H9 (cell line): ENCODE measurements around the gene MAP6. TPM values are rescaled to one million over a fixed set of nuclear protein-coding genes. Genes with fewer than 3 reads are reported as not detected.

Experiments
- DNase-seq: peaks from one replicate; pipeline ENCODE4 v3.0.0-alpha.2; 2017
- H2AFZ ChIP-seq: one replicate; pipeline ENCODE4 v1.6.1; 2013; ENCODE audit warnings: mild to moderate bottlenecking, low read length, control low read depth, moderate library complexity
- H2AK5ac ChIP-seq: 2 replicates; pipeline ENCODE4 v1.6.1; 2013; ENCODE audit warnings: low read length, control low read depth, mixed read lengths; ENCODE audit not compliant: insufficient read length
- H2BK120ac ChIP-seq: one replicate; pipeline ENCODE4 v1.6.1; 2013; ENCODE audit warnings: low read depth, mild to moderate bottlenecking, low read length, control low read depth, inconsistent platforms; ENCODE audit not compliant: poor library complexity, severe bottlenecking
- H2BK12ac ChIP-seq: 2 replicates; pipeline ENCODE4 v1.6.1; 2013; ENCODE audit warnings: low read length, control low read depth, mixed read lengths, low read depth; ENCODE audit not compliant: insufficient read length
- H2BK15ac ChIP-seq: 2 replicates; pipeline ENCODE4 v1.6.1; 2013; ENCODE audit warnings: low read depth, low read length, control low read depth
- H2BK20ac ChIP-seq: one replicate; pipeline ENCODE4 v1.6.1; 2013; ENCODE audit warnings: low read depth, mild to moderate bottlenecking, low read length, control low read depth, inconsistent platforms; ENCODE audit not compliant: poor library complexity, severe bottlenecking
- H2BK5ac ChIP-seq: 2 replicates; pipeline ENCODE4 v1.6.1; 2013; ENCODE audit warnings: low read length, control low read depth, mixed read lengths; ENCODE audit not compliant: insufficient read length
- H3K14ac ChIP-seq: 2 replicates; pipeline ENCODE4 v1.6.1; 2013; ENCODE audit warnings: low read length, control low read depth; ENCODE audit not compliant: insufficient read depth
- H3K18ac ChIP-seq: 2 replicates; pipeline ENCODE4 v1.6.1; 2013; ENCODE audit warnings: low read depth, mild to moderate bottlenecking, mixed read lengths, low read length, control low read depth; ENCODE audit not compliant: insufficient read length
- H3K23ac ChIP-seq: 2 replicates; pipeline ENCODE4 v1.6.1; 2013; ENCODE audit warnings: low read length, control low read depth, mixed read lengths, low read depth; ENCODE audit not compliant: insufficient read length
- H3K23me2 ChIP-seq: 2 replicates; pipeline ENCODE4 v1.6.1; 2013; ENCODE audit warnings: low read depth, mild to moderate bottlenecking, mixed read lengths, low read length, control low read depth; ENCODE audit not compliant: insufficient read length, poor library complexity, severe bottlenecking
- H3K27ac ChIP-seq: 2 replicates; pipeline ENCODE4 v1.5.1; 2013; ENCODE audit warnings: low read length, control low read depth, mixed read lengths, low read depth; ENCODE audit not compliant: insufficient read length
- H3K27me3 ChIP-seq: 2 replicates; pipeline ENCODE4 v1.6.1; 2013; ENCODE audit warnings: low read length, control low read depth, inconsistent platforms; ENCODE audit not compliant: insufficient read depth
- H3K4ac ChIP-seq: 2 replicates; pipeline ENCODE4 v1.6.1; 2013; ENCODE audit warnings: low read depth, mild to moderate bottlenecking, control low read depth, inconsistent platforms, low read length, moderate library complexity
- H3K4me1 ChIP-seq: 2 replicates; pipeline ENCODE4 v1.6.1; 2013; ENCODE audit warnings: low read length, control low read depth, inconsistent platforms; ENCODE audit not compliant: insufficient read depth
- H3K4me2 ChIP-seq: 2 replicates; pipeline ENCODE4 v1.6.1; 2013; ENCODE audit warnings: low read length, control low read depth, mixed read lengths; ENCODE audit not compliant: insufficient read length, insufficient read depth
- H3K56ac ChIP-seq: 2 replicates; pipeline ENCODE4 v1.6.1; 2013; ENCODE audit warnings: low read depth, mild to moderate bottlenecking, mixed read lengths, low read length, control low read depth; ENCODE audit not compliant: insufficient read length
- H3K79me1 ChIP-seq: 2 replicates; pipeline ENCODE4 v1.6.1; 2013; ENCODE audit warnings: low read depth, mild to moderate bottlenecking, moderate library complexity, low read length, control low read depth, inconsistent platforms; ENCODE audit not compliant: insufficient read depth, poor library complexity, severe bottlenecking
- H3K79me2 ChIP-seq: 2 replicates; pipeline ENCODE4 v1.6.1; 2013; ENCODE audit warnings: low read length, control low read depth, inconsistent platforms; ENCODE audit not compliant: insufficient read depth
- H3K9ac ChIP-seq: 2 replicates; pipeline ENCODE4 v1.6.1; 2013; ENCODE audit warnings: low read length, control low read depth, mixed read lengths; ENCODE audit not compliant: insufficient read length; ENCODE audit errors: extremely low read depth
- H3K9me3 ChIP-seq: one replicate; pipeline ENCODE4 v1.6.1; 2013; ENCODE audit warnings: low read depth, low read length, inconsistent platforms; ENCODE audit not compliant: control insufficient read depth
- H3T11ph ChIP-seq: one replicate; pipeline ENCODE4 v1.6.1; 2013; ENCODE audit warnings: mild to moderate bottlenecking, low read length, control low read depth, inconsistent platforms
- H4K20me1 ChIP-seq: one replicate; pipeline ENCODE4 v1.6.1; 2013; ENCODE audit not compliant: control insufficient read depth, insufficient read length, insufficient read depth
- H4K5ac ChIP-seq: 2 replicates; pipeline ENCODE4 v1.6.1; 2013; ENCODE audit warnings: low read depth, mild to moderate bottlenecking, mixed read lengths, low read length, control low read depth; ENCODE audit not compliant: insufficient read length
- H4K8ac ChIP-seq: replicated peaks from 2 replicates; pipeline ENCODE4 v1.6.1; 2013; ENCODE audit warnings: low read length, control low read depth, mixed read lengths, low read depth; ENCODE audit not compliant: insufficient read length
- H4K91ac ChIP-seq: 2 replicates; pipeline ENCODE4 v1.6.1; 2013; ENCODE audit warnings: low read depth, mild to moderate bottlenecking, moderate library complexity, mixed read lengths, low read length, control low read depth; ENCODE audit not compliant: insufficient read length
- H3K27ac Mint-ChIP-seq, 3 experiments: 2 replicates in 2 of 3; 3 replicates in 1 of 3; pipeline ENCODE4 v1.8.0; 2020 to 2021; ENCODE audit warnings: mixed read lengths in 3 of 3, mild to moderate bottlenecking in 1 of 3, moderate library complexity in 1 of 3
- H3K27me3 Mint-ChIP-seq: 2 replicates; pipeline ENCODE4 v1.8.0; 2021; ENCODE audit warnings: low read depth, mild to moderate bottlenecking, moderate library complexity, mixed read lengths
- H3K36me3 Mint-ChIP-seq, 3 experiments: 2 replicates in 2 of 3; 3 replicates in 1 of 3; pipeline ENCODE4 v1.8.0; 2020 to 2021; ENCODE audit warnings: low read depth in 3 of 3, mixed read lengths in 3 of 3; ENCODE audit not compliant: insufficient read depth in 1 of 3
- H3K4me1 Mint-ChIP-seq, 2 experiments: 2 replicates each; pipeline ENCODE4 v1.8.0; 2020; ENCODE audit warnings: mixed read lengths in 2 of 2
- H3K4me3 Mint-ChIP-seq, 2 experiments: 2 replicates in 1 of 2; 3 replicates in 1 of 2; pipeline ENCODE4 v1.8.0; 2020 to 2021; ENCODE audit warnings: mild to moderate bottlenecking in 2 of 2, mixed read lengths in 2 of 2, moderate library complexity in 1 of 2
- H3K9me3 Mint-ChIP-seq, 2 experiments: 2 replicates in 1 of 2; 3 replicates in 1 of 2; pipeline ENCODE4 v1.8.0; 2020; ENCODE audit warnings: mild to moderate bottlenecking in 2 of 2, mixed read lengths in 2 of 2, moderate library complexity in 1 of 2
- CTCF ChIP-seq: fragments of 200-600 bp; sonication (generic); conservative IDR thresholded peaks from 3 replicates; pipeline ENCODE4 v1.8.0; 2021; ENCODE audit warnings: antibody characterized with exemption, mild to moderate bottlenecking
- WGBS: extraction: QIAGEN DNeasy Blood & Tissue Kit; methylation state at CpG from one replicate; pipeline ENCODE4 v1.1.7; 2013; ENCODE audit warnings: missing lambda C conversion rate, low lambda C conversion rate, mixed read lengths; ENCODE audit not compliant: insufficient read length; ENCODE audit errors: extremely low coverage; 5-methylcytosine and 5-hydroxymethylcytosine counted together
- total RNA-seq: library from RNA; stranded (reverse); gene quantifications from 2 replicates; pipeline ENCODE4 v1.2.1, GENCODE V29; 2021

Gene MAP6
- total RNA-seq, 1 experiment from 2014 or later = 0.77 TPM

GRCh38 chr11:75665990-75666389 lies 2.8 kb downstream of the MAP6 start:
- no CpG with 5 or more reads among the region's 3 CpGs for WGBS
- Histone ChIP-seq H2BK20ac (no peak overlapping the region), H3K4me1 (peaks cover 4% of the 10 kb centered on the region; the same call in 1 of the 2 replicates), H2BK5ac (no peak overlapping the region), H4K5ac (no peak overlapping the region), H3K23me2 (peaks cover 11% of the 10 kb centered on the region), H2AFZ (no peak overlapping the region), H3K56ac (no peak overlapping the region), H3K4me2 (no peak overlapping the region), H3K4ac (no peak overlapping the region), H4K8ac (no peak overlapping the region), H3K27me3 (peaks cover 47% of the 10 kb centered on the region), H2BK12ac (no peak overlapping the region), H3K9me3 (no peaks in the 10 kb centered on the region), H4K91ac (no peak overlapping the region), H3K14ac (no peak overlapping the region), H3K79me1 (no peaks in the 10 kb centered on the region), H3K9ac (no peak overlapping the region), H2AK5ac (no peak overlapping the region), H3K18ac (no peak overlapping the region), H2BK120ac (no peak overlapping the region), H3T11ph (no peak overlapping the region), H4K20me1 (no peaks in the 10 kb centered on the region), H2BK15ac (no peak overlapping the region), H3K27ac (no peak overlapping the region), H3K79me2 (no peaks in the 10 kb centered on the region), H3K23ac (no peak overlapping the region)
- no peak overlapping the region for H3K27ac Mint-ChIP-seq
- peaks cover 36 to 46% of the 10 kb centered on the region in 2 experiments for H3K4me1 Mint-ChIP-seq
- no peaks in the 10 kb centered on the region; a peak in 2 of 5 replicates for H3K9me3 Mint-ChIP-seq
- no peak for DNase-seq
- H3K27me3 Mint-ChIP-seq = peaks cover 65% of the 10 kb centered on the region
- H3K4me3 Mint-ChIP-seq = peak overlapping the region in 1 of 2 experiments; percentile 8; a peak in 2 of 5 replicates
- TF ChIP-seq CTCF = no peak
- H3K36me3 Mint-ChIP-seq = no peaks in the 10 kb centered on the region; a peak in 2 of 7 replicates
